HCT116 (cell line): Measurements from ENCODE around the gene ARHGAP42.

Experiments
- EGR1 ChIP-seq: IDR thresholded peaks from 2 replicates; pipeline ENCODE4 v1.6.1; 2012; ENCODE audit warnings: low read depth
- EZH2 ChIP-seq: fragments of 200-600 bp; sonication (generic); IDR thresholded peaks from 2 replicates; pipeline ENCODE4 v1.6.1; 2017; ENCODE audit warnings: antibody characterized with exemption, mixed run types
- FOSL1 ChIP-seq: IDR thresholded peaks from 2 replicates; pipeline ENCODE4 v1.6.1; 2012; ENCODE audit warnings: low read depth
- JUND ChIP-seq: IDR thresholded peaks from 2 replicates; pipeline ENCODE4 v1.6.1; 2012
- POLR2A ChIP-seq: IDR thresholded peaks from 2 replicates; pipeline ENCODE4 v1.7.0; 2011; ENCODE audit warnings: borderline replicate concordance; ENCODE audit not compliant: insufficient read depth, insufficient read length; ENCODE audit errors: extremely low read depth
- POLR2AphosphoS5 ChIP-seq: IDR thresholded peaks from 2 replicates; pipeline ENCODE4 v1.6.1; 2011; ENCODE audit warnings: mild to moderate bottlenecking, low read depth, low read length, moderate library complexity
- RAD21 ChIP-seq: IDR thresholded peaks from 2 replicates; pipeline ENCODE4 v1.6.1; 2012; ENCODE audit warnings: low read depth, mild to moderate bottlenecking
- SP1 ChIP-seq: IDR thresholded peaks from 2 replicates; pipeline ENCODE4 v1.6.1; 2012; ENCODE audit warnings: low read depth
- ZNF274 ChIP-seq: fragments of 200-500 bp; sonication (Bioruptor generic); IDR thresholded peaks from 2 replicates; pipeline ENCODE4 v1.6.1; 2014; ENCODE audit warnings: mild to moderate bottlenecking, low read depth, low read length, inconsistent platforms
- TF ChIP-seq, protein P1 (sequence below), 3 experiments: fragments of 200-600 bp in 1 of 3; sonication (generic) in 1 of 3; IDR thresholded peaks in 2 of 3; conservative IDR thresholded peaks in 1 of 3; 2 replicates each; pipeline ENCODE4 v1.5.1; 2012 to 2017; ENCODE audit warnings: low read depth in 2 of 3, low read length in 2 of 3, antibody characterized with exemption in 1 of 3, borderline replicate concordance in 1 of 3, control low read depth in 1 of 3, mild to moderate bottlenecking in 1 of 3, mixed read lengths in 1 of 3, mixed run types in 1 of 3, moderate library complexity in 1 of 3; ENCODE audit not compliant: insufficient read depth in 1 of 3

- no peak for TF ChIP-seq POLR2A
- TF ChIP-seq, protein P1, sequence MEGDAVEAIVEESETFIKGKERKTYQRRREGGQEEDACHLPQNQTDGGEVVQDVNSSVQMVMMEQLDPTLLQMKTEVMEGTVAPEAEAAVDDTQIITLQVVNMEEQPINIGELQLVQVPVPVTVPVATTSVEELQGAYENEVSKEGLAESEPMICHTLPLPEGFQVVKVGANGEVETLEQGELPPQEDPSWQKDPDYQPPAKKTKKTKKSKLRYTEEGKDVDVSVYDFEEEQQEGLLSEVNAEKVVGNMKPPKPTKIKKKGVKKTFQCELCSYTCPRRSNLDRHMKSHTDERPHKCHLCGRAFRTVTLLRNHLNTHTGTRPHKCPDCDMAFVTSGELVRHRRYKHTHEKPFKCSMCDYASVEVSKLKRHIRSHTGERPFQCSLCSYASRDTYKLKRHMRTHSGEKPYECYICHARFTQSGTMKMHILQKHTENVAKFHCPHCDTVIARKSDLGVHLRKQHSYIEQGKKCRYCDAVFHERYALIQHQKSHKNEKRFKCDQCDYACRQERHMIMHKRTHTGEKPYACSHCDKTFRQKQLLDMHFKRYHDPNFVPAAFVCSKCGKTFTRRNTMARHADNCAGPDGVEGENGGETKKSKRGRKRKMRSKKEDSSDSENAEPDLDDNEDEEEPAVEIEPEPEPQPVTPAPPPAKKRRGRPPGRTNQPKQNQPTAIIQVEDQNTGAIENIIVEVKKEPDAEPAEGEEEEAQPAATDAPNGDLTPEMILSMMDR (IDR thresholded peaks at IDR 0.05 in 2 of 3, conservative IDR thresholded peaks at IDR 0.05 in 1 of 3; ENCODE audit: borderline replicate concordance in 1 of 3, insufficient read depth in 1 of 3, low read depth in 2 of 3, low read length in 2 of 3) = no peak
- no peak for TF ChIP-seq JUND
- no peak for TF ChIP-seq SP1
- no peak for TF ChIP-seq POLR2AphosphoS5
- TF ChIP-seq EZH2 = no peak
- no peak for TF ChIP-seq FOSL1
- no peak for TF ChIP-seq ZNF274
- TF ChIP-seq RAD21 = no peak
- TF ChIP-seq EGR1 = no peak
These were observed 12.9 kb upstream of the ARHGAP42 start for GRCh38 chr11:100674212-100674611.
